Left lung (tissue), 10 donors: Measurements from ENCODE around the gene CHRNA9. TPM values are rescaled to one million over a fixed set of nuclear protein-coding genes. Genes with fewer than 3 reads are reported as not detected.

Experiments
- ATAC-seq: fragments of 200-7000 bp; cut with Tn5 transposase; one replicate; pipeline ENCODE4 v1.9.1; 2020; ENCODE audit warnings: moderate library complexity
- DNase-seq, 4 donors: peaks; one replicate each; pipeline ENCODE4 v3.0.0-alpha.2; 2013 to 2020
- H3K27ac ChIP-seq, 2 donors: fragments of 200-600 bp; sonication (generic) in 1 of 2; one replicate each; pipeline versions ENCODE4 v1.5.0 to v1.8.0; 2020 to 2021
- H3K27me3 ChIP-seq, 2 donors: fragments of 200-600 bp; sonication (generic) in 1 of 2; one replicate each; pipeline versions ENCODE4 v1.5.0 to v1.8.0; 2020 to 2021
- H3K36me3 ChIP-seq, 2 donors: fragments of 200-600 bp; sonication (generic) in 1 of 2; one replicate each; pipeline versions ENCODE4 v1.5.0 to v1.8.0; 2020 to 2021
- H3K4me1 ChIP-seq, 2 donors: fragments of 200-600 bp; one replicate each; pipeline ENCODE4 v1.8.0; 2021
- H3K4me3 ChIP-seq, 2 donors: fragments of 200-600 bp; sonication (generic) in 1 of 2; one replicate each; pipeline versions ENCODE4 v1.5.0 to v1.8.0; 2020 to 2021; ENCODE audit warnings: mild to moderate bottlenecking in 1 of 2
- H3K9me3 ChIP-seq, 2 donors: fragments of 200-600 bp; sonication (generic) in 1 of 2; one replicate each; pipeline versions ENCODE4 v1.5.0 to v1.8.0; 2020 to 2021
- CTCF ChIP-seq, 2 donors: fragments of 200-600 bp; sonication (generic) in 1 of 2; IDR thresholded peaks; one replicate each; pipeline versions ENCODE4 v1.5.0 to v1.8.0; 2021; ENCODE audit warnings: antibody characterized with exemption in 2 of 2
- intact Hi-C, 2 donors: fragments of 100-400 bp; cut with DNase I; formaldehyde crosslinking; loops; one replicate each; pipeline versions ENCODE4 v1.11.2 to v1.14.2; 2022
- polyA plus RNA-seq, 6 donors: library from polyadenylated mRNA; unstranded; fragments of 120-200 nt; gene quantifications; one replicate each; pipeline ENCODE4 v1.2.1, GENCODE V29; 2013; ENCODE audit not compliant: insufficient read length in 6 of 6
- total RNA-seq, 2 donors: library from RNA; stranded (reverse); fragmentation: NEBNext Ultra II Directional; extraction: Animal tissue kit (Norgen Biotek cat#: 25700); gene quantifications; one replicate each; pipeline ENCODE4 v1.2.1, GENCODE V29; 2021
- donor health status: DM: no; HTN: yes; CAD: no.
- donor health status: DM: no; HTN: no; CAD: no.

The CHRNA9 gene
- total and polyA plus RNA-seq, 8 donors = not detected

- H3K9me3 ChIP-seq = no peaks in the 10 kb centered on the region
- H3K27me3 ChIP-seq = no peaks in the 10 kb centered on the region
- H3K4me1 ChIP-seq = peaks cover 0 to 3% of the 10 kb centered on the region in 2 donors
- no peak overlapping the region for H3K4me3 ChIP-seq
- ATAC-seq (peak; percentile 64), DNase-seq (peak in 2 of 4 donors; percentile 42 to 52)
- H3K36me3 ChIP-seq = no peaks in the 10 kb centered on the region
- no peak for TF ChIP-seq CTCF (IDR thresholded peaks at IDR 0.05)
- intact Hi-C loops = no loop called here
- peak overlapping the region; percentile 67 to 79 for H3K27ac ChIP-seq
Measured at GRCh38 chr4:40403081-40403480, 67.9 kb downstream of the CHRNA9 start.

Other genes starting within 250 kb of the CHRNA9 start
- gene RHOH, start 138.3 kb upstream of the CHRNA9 start, total RNA-seq = 10 to 100 TPM in 1 of 2 donors, 1 to 10 TPM in 1; 1.9 to 10.1 TPM
- 1 to 10 TPM in 1 of 6 donors, under 1 TPM in 5; 0.29 to 1.1 (median 0.75) TPM for gene RHOH, start 138.3 kb upstream of the CHRNA9 start, polyA plus RNA-seq